GM12878 (cell line): ENCODE results near the gene C15orf61. TPM values are rescaled to one million over a fixed set of nuclear protein-coding genes. Genes with fewer than 3 reads are reported as not detected.
A peak's percentile ranks its signal among the peaks of the same experiment; 100 is the strongest.

Experiments used
- ATF7 ChIP-seq: fragments of 450-650 bp; IDR thresholded peaks from 2 replicates; pipeline ENCODE4 v1.6.1; 2016; ENCODE audit warnings: low read depth, mild to moderate bottlenecking
- BHLHE40 ChIP-seq, 2 experiments: fragments of 450-650 bp in 1 of 2; IDR thresholded peaks; 2 replicates each; pipeline ENCODE4 v1.6.1; 2011 to 2017; ENCODE audit warnings: low read depth in 2 of 2, borderline replicate concordance in 1 of 2, improper control_type of control experiment in 1 of 2, low read length in 1 of 2, mild to moderate bottlenecking in 1 of 2
- CBFB ChIP-seq: IDR thresholded peaks from 2 replicates; pipeline ENCODE4 v1.6.1; 2016; ENCODE audit warnings: antibody characterized with exemption, low read depth
- CHD4 ChIP-seq: fragments of 200-600 bp; sonication (generic); IDR thresholded peaks from 2 replicates; pipeline ENCODE4 v1.6.1; 2016; ENCODE audit warnings: mild to moderate bottlenecking
- DPF2 ChIP-seq: fragments of 450-650 bp; IDR thresholded peaks from 2 replicates; pipeline ENCODE4 v1.6.1; 2017; ENCODE audit warnings: mild to moderate bottlenecking
- EGR1 ChIP-seq, 2 experiments: IDR thresholded peaks; 1 replicate in 1 of 2; 2 replicates in 1 of 2; pipeline ENCODE4 v1.6.1; 2011 to 2012; ENCODE audit warnings: low read depth in 2 of 2, low read length in 2 of 2, borderline replicate concordance in 1 of 2, mild to moderate bottlenecking in 1 of 2, moderate library complexity in 1 of 2
- FOXM1 ChIP-seq: IDR thresholded peaks from 2 replicates; pipeline ENCODE4 v1.6.1; 2012; ENCODE audit warnings: low read depth, mild to moderate bottlenecking, inconsistent platforms, low read length, moderate library complexity
- HDAC6 ChIP-seq: fragments of 200-600 bp; sonication (generic); IDR thresholded peaks from one replicate; pipeline ENCODE4 v1.8.0; 2017; ENCODE audit warnings: antibody characterized with exemption; ENCODE audit not compliant: unreplicated experiment
- IKZF2 ChIP-seq, 2 experiments: fragments of 450-650 bp; IDR thresholded peaks; 2 replicates each; pipeline ENCODE4 v1.6.1; 2017; ENCODE audit warnings: mild to moderate bottlenecking in 2 of 2, moderate library complexity in 2 of 2
- KLF5 ChIP-seq: fragments of 450-650 bp; IDR thresholded peaks from 2 replicates; pipeline ENCODE4 v1.6.1; 2014; ENCODE audit warnings: mild to moderate bottlenecking; ENCODE audit not compliant: partially characterized antibody
- MEF2B ChIP-seq: fragments of 450-650 bp; IDR thresholded peaks from 2 replicates; pipeline ENCODE4 v1.6.1; 2018; ENCODE audit warnings: mild to moderate bottlenecking, moderate library complexity; ENCODE audit not compliant: partially characterized antibody, poor library complexity, severe bottlenecking
- PKNOX1 ChIP-seq: fragments of 450-650 bp; IDR thresholded peaks from 2 replicates; pipeline ENCODE4 v1.6.1; 2016; ENCODE audit warnings: mild to moderate bottlenecking
- POLR2AphosphoS5 ChIP-seq: IDR thresholded peaks from 2 replicates; pipeline ENCODE4 v1.6.1; 2011; ENCODE audit warnings: mild to moderate bottlenecking, low read length, inconsistent platforms
- SMAD5 ChIP-seq: IDR thresholded peaks from 2 replicates; pipeline ENCODE4 v1.6.1; 2016; ENCODE audit warnings: antibody characterized with exemption, low read depth
- SMARCA5 ChIP-seq: fragments of 450-650 bp; IDR thresholded peaks from 2 replicates; pipeline ENCODE4 v1.6.1; 2017; ENCODE audit warnings: mild to moderate bottlenecking
- SP1 ChIP-seq: IDR thresholded peaks from one replicate; pipeline ENCODE4 v1.6.1; 2011; ENCODE audit warnings: low read depth, low read length
- ZNF24 ChIP-seq: fragments of 450-650 bp; IDR thresholded peaks from 2 replicates; pipeline ENCODE4 v1.6.1; 2017; ENCODE audit warnings: antibody characterized with exemption, mild to moderate bottlenecking
- polyA plus RNA-seq, 11 experiments: library from polyadenylated mRNA; depleted of rRNA in 4 of 11; unstranded in 6 of 11; stranded (reverse) in 5 of 11; fragments of >200 nt; fragmentation: Nextera tagmentation in 4 of 11; fragmentation: Illumina TruSeq in 1 of 11; extraction: Ambion mirVana in 4 of 11; extraction: Trizol in 1 of 11; gene quantifications; 1 replicate in 1 of 11; 2 replicates in 10 of 11; pipeline versions ENCODE4 v1.2.1 to v1.2.3, GENCODE V29; 2011 to 2016; ENCODE audit warnings: inconsistent platforms in 2 of 11, missing spikeins in 2 of 11, low read depth in 1 of 11
- total RNA-seq, 4 experiments: library from RNA; depleted of rRNA in 3 of 4; stranded (reverse); fragments of >200 nt in 3 of 4; fragmentation: Illumina TruSeq in 1 of 4; extraction: Trizol in 1 of 4; gene quantifications; 2 replicates each; pipeline versions ENCODE4 v1.2.1 to v1.2.3, GENCODE V29; 2013 to 2021
- TF ChIP-seq, protein P1 (sequence below): IDR thresholded peaks from 2 replicates; pipeline ENCODE4 v1.6.1; 2012; ENCODE audit warnings: mild to moderate bottlenecking, low read depth, low read length
- TF ChIP-seq, protein P2 (sequence below): IDR thresholded peaks from 2 replicates; pipeline ENCODE4 v1.6.1; 2012; ENCODE audit warnings: low read depth, low read length, improper control_type of control experiment
- TF ChIP-seq, protein P3 (sequence below): IDR thresholded peaks from 2 replicates; pipeline ENCODE4 v1.6.1; 2011; ENCODE audit warnings: borderline replicate concordance, low read depth, mild to moderate bottlenecking, moderate library complexity, low read length; ENCODE audit not compliant: insufficient read depth, poor library complexity, severe bottlenecking
- TF ChIP-seq, protein P4 (sequence below): fragments of 450-650 bp; IDR thresholded peaks from 2 replicates; pipeline ENCODE4 v1.6.1; 2014; ENCODE audit warnings: mild to moderate bottlenecking

C15orf61 gene
- total and polyA plus RNA-seq, 10 of the 15 experiments (the other 5 are each of a cell fraction or from before 2014, with no cell fraction given): 1.4 to 8.7 (median 4.3) TPM

- TF ChIP-seq, protein P1, sequence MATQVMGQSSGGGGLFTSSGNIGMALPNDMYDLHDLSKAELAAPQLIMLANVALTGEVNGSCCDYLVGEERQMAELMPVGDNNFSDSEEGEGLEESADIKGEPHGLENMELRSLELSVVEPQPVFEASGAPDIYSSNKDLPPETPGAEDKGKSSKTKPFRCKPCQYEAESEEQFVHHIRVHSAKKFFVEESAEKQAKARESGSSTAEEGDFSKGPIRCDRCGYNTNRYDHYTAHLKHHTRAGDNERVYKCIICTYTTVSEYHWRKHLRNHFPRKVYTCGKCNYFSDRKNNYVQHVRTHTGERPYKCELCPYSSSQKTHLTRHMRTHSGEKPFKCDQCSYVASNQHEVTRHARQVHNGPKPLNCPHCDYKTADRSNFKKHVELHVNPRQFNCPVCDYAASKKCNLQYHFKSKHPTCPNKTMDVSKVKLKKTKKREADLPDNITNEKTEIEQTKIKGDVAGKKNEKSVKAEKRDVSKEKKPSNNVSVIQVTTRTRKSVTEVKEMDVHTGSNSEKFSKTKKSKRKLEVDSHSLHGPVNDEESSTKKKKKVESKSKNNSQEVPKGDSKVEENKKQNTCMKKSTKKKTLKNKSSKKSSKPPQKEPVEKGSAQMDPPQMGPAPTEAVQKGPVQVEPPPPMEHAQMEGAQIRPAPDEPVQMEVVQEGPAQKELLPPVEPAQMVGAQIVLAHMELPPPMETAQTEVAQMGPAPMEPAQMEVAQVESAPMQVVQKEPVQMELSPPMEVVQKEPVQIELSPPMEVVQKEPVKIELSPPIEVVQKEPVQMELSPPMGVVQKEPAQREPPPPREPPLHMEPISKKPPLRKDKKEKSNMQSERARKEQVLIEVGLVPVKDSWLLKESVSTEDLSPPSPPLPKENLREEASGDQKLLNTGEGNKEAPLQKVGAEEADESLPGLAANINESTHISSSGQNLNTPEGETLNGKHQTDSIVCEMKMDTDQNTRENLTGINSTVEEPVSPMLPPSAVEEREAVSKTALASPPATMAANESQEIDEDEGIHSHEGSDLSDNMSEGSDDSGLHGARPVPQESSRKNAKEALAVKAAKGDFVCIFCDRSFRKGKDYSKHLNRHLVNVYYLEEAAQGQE: no peak
- no peak for TF ChIP-seq KLF5
- TF ChIP-seq, protein P2, sequence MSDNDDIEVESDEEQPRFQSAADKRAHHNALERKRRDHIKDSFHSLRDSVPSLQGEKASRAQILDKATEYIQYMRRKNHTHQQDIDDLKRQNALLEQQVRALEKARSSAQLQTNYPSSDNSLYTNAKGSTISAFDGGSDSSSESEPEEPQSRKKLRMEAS: no peak
- peak; percentile 75 for TF ChIP-seq ATF7
- no peak for TF ChIP-seq SMARCA5
- peak; percentile 22 to 35; a peak in 1 of 4 replicates for TF ChIP-seq IKZF2 (IDR thresholded peaks at IDR 0.05)
- peak; percentile 66 for TF ChIP-seq PKNOX1
- no peak for TF ChIP-seq EGR1 (IDR thresholded peaks at IDR 0.05; ENCODE audit: borderline replicate concordance in 1 of 2, low read depth in 2 of 2, low read length in 2 of 2)
- no peak for TF ChIP-seq ZNF24
- TF ChIP-seq BHLHE40 (IDR thresholded peaks at IDR 0.05; ENCODE audit: borderline replicate concordance in 1 of 2, low read depth in 2 of 2, low read length in 1 of 2): peak; percentile 16 to 57; a peak in 2 of 4 replicates
- peak; percentile 67; the same call in 1 of the 2 replicates for TF ChIP-seq FOXM1
- TF ChIP-seq DPF2: 0 out of 2 replicates have a peak, but pooled peaks have one; percentile 43
- no peak for TF ChIP-seq POLR2AphosphoS5
- TF ChIP-seq MEF2B: peak; percentile 92
- no peak for TF ChIP-seq HDAC6
- TF ChIP-seq, protein P3, sequence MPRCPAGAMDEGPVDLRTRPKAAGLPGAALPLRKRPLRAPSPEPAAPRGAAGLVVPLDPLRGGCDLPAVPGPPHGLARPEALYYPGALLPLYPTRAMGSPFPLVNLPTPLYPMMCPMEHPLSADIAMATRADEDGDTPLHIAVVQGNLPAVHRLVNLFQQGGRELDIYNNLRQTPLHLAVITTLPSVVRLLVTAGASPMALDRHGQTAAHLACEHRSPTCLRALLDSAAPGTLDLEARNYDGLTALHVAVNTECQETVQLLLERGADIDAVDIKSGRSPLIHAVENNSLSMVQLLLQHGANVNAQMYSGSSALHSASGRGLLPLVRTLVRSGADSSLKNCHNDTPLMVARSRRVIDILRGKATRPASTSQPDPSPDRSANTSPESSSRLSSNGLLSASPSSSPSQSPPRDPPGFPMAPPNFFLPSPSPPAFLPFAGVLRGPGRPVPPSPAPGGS: no peak
- TF ChIP-seq CHD4: no peak
- peak; percentile 81 for TF ChIP-seq CBFB
- TF ChIP-seq SMAD5: no peak
- TF ChIP-seq, protein P4, sequence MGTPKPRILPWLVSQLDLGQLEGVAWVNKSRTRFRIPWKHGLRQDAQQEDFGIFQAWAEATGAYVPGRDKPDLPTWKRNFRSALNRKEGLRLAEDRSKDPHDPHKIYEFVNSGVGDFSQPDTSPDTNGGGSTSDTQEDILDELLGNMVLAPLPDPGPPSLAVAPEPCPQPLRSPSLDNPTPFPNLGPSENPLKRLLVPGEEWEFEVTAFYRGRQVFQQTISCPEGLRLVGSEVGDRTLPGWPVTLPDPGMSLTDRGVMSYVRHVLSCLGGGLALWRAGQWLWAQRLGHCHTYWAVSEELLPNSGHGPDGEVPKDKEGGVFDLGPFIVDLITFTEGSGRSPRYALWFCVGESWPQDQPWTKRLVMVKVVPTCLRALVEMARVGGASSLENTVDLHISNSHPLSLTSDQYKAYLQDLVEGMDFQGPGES: no peak
- TF ChIP-seq SP1: no peak
These were observed 43.4 kb downstream of the C15orf61 start (continued) for GRCh38 chr15:67564021-67564967.
